ENCODE results near the gene KCNS3.

KCNS3 gene

GRCh38 chr2:17916584-17916983 lies 38.1 kb downstream of the KCNS3 start:
- no peak for TF ChIP-seq POLR2AphosphoS5 (IDR thresholded peaks at IDR 0.05; ENCODE audit: low read depth)
- no peak for TF ChIP-seq SPI1 (IDR thresholded peaks at IDR 0.05; ENCODE audit: borderline replicate concordance, low read depth)
- peaks cover 3% of the 10 kb centered on the region for H3K27me3 ChIP-seq (ENCODE audit: insufficient read depth, poor library complexity, severe bottlenecking)
- no peak overlapping the region for H3K27ac ChIP-seq (replicated peaks)
- no peak overlapping the region for H3K4me3 ChIP-seq (replicated peaks; ENCODE audit: insufficient read depth, low read length)
- no peak for DNase-seq (ENCODE audit: low read depth in 1 of 2, low spot score in 1 of 2)

GRCh38 chr2:17918789-17919188 lies 40.3 kb downstream of the KCNS3 start:
- no peak for TF ChIP-seq REST (IDR thresholded peaks at IDR 0.05; ENCODE audit: insufficient replicate concordance, low read depth)
- TF ChIP-seq SPI1 (IDR thresholded peaks at IDR 0.05; ENCODE audit: borderline replicate concordance, low read depth): no peak
- TF ChIP-seq CTCF (IDR thresholded peaks at IDR 0.05; ENCODE audit: insufficient read depth, low read length): no peak
- TF ChIP-seq POLR2AphosphoS5 (IDR thresholded peaks at IDR 0.05; ENCODE audit: low read depth): no peak
- no peak for TF ChIP-seq GABPA (IDR thresholded peaks at IDR 0.05; ENCODE audit: low read depth)
- no peak overlapping the region for H3K4me3 ChIP-seq (replicated peaks; ENCODE audit: insufficient read depth, low read length)
- no peak for DNase-seq (ENCODE audit: low read depth in 1 of 2, low spot score in 1 of 2)
- no peaks in the 10 kb centered on the region for H3K27me3 ChIP-seq (ENCODE audit: insufficient read depth, poor library complexity, severe bottlenecking)
- no peak overlapping the region for H3K27ac ChIP-seq (replicated peaks)

- Histone ChIP-seq H3K27ac (replicated peaks) (no peak overlapping the region), H3K4me3 (replicated peaks; ENCODE audit: insufficient read depth, low read length) (no peak overlapping the region), H3K27me3 (ENCODE audit: insufficient read depth, poor library complexity, severe bottlenecking) (no peaks in the 10 kb centered on the region)
- DNase-seq (ENCODE audit: low read depth in 1 of 2, low spot score in 1 of 2): no peak
- no peak for TF ChIP-seq REST (IDR thresholded peaks at IDR 0.05; ENCODE audit: insufficient replicate concordance, low read depth)
- no peak for TF ChIP-seq POLR2AphosphoS5 (IDR thresholded peaks at IDR 0.05; ENCODE audit: low read depth)
- TF ChIP-seq GABPA (IDR thresholded peaks at IDR 0.05; ENCODE audit: low read depth): no peak
- TF ChIP-seq CTCF (IDR thresholded peaks at IDR 0.05; ENCODE audit: insufficient read depth, low read length): no peak
- no peak for TF ChIP-seq SPI1 (IDR thresholded peaks at IDR 0.05; ENCODE audit: borderline replicate concordance, low read depth)
Measured at GRCh38 chr2:17930773-17931172, 52.3 kb downstream of the KCNS3 start.

GRCh38 chr2:17933256-17933655 lies 54.8 kb downstream of the KCNS3 start:
- Histone ChIP-seq H3K4me3 (replicated peaks; ENCODE audit: insufficient read depth, low read length) (no peak overlapping the region), H3K27ac (replicated peaks) (no peak overlapping the region), H3K27me3 (ENCODE audit: insufficient read depth, poor library complexity, severe bottlenecking) (no peaks in the 10 kb centered on the region)
- DNase-seq (ENCODE audit: low read depth in 1 of 2, low spot score in 1 of 2): no peak
- TF ChIP-seq SPI1 (IDR thresholded peaks at IDR 0.05; ENCODE audit: borderline replicate concordance, low read depth) (no peak), GABPA (IDR thresholded peaks at IDR 0.05; ENCODE audit: low read depth) (no peak), REST (IDR thresholded peaks at IDR 0.05; ENCODE audit: insufficient replicate concordance, low read depth) (no peak), CTCF (IDR thresholded peaks at IDR 0.05; ENCODE audit: insufficient read depth, low read length) (no peak), POLR2AphosphoS5 (IDR thresholded peaks at IDR 0.05; ENCODE audit: low read depth) (no peak)

Data from HL-60 (cell line).